CD4-positive, CD25-positive, alpha-beta regulatory T cell (primary cell): ENCODE data around the gene ZFX. TPM values are rescaled to one million over a fixed set of nuclear protein-coding genes. Genes with fewer than 3 reads are reported as not detected.
A peak's percentile ranks its signal among the peaks of the same experiment; 100 is the strongest.

Experiments
- ATAC-seq, 2 donors: fragments of 150-1000 bp; cut with Tn5 transposase; one replicate each; pipeline ENCODE4 v1.10.0; 2021; ENCODE audit warnings: low read depth in 2 of 2, moderate number of reproducible peaks in 2 of 2, moderate library complexity in 1 of 2
- DNase-seq, 3 donors: peaks; one replicate each; pipeline versions ENCODE4 v3.0.0 to v3.0.0-alpha.2; 2012 to 2022; ENCODE audit warnings: mixed read lengths in 1 of 3
- H3K27ac ChIP-seq: one replicate; pipeline ENCODE4 v1.7.0; 2013; ENCODE audit warnings: mild to moderate bottlenecking, low read length; ENCODE audit not compliant: insufficient read depth, poor library complexity, severe bottlenecking
- H3K27me3 ChIP-seq: one replicate; pipeline ENCODE4 v1.7.0; 2013; ENCODE audit warnings: low read length; ENCODE audit not compliant: control insufficient read depth, insufficient read depth
- H3K36me3 ChIP-seq: one replicate; pipeline ENCODE4 v1.7.0; 2013; ENCODE audit warnings: mild to moderate bottlenecking, low read length, moderate library complexity; ENCODE audit not compliant: control insufficient read depth, insufficient read depth
- H3K4me1 ChIP-seq: 2 replicates; pipeline ENCODE4 v1.7.0; 2013; ENCODE audit warnings: mild to moderate bottlenecking, low read length; ENCODE audit not compliant: insufficient read depth, control insufficient read depth, poor library complexity, severe bottlenecking
- H3K4me3 ChIP-seq: one replicate; pipeline ENCODE4 v1.7.0; 2013; ENCODE audit warnings: low read depth, mild to moderate bottlenecking, low read length, moderate library complexity
- H3K9me3 ChIP-seq, 2 experiments: 1 replicate in 1 of 2; 2 replicates in 1 of 2; pipeline ENCODE4 v1.7.0; 2013; ENCODE audit warnings: low read length in 2 of 2, mild to moderate bottlenecking in 1 of 2, moderate library complexity in 1 of 2; ENCODE audit not compliant: control insufficient read depth in 2 of 2
- H3K27ac Mint-ChIP-seq, 3 donors: one replicate each; pipeline ENCODE4 v1.8.0; 2020 to 2022; ENCODE audit warnings: mild to moderate bottlenecking in 3 of 3, mixed read lengths in 3 of 3, moderate library complexity in 2 of 3
- H3K27me3 Mint-ChIP-seq: one replicate; pipeline ENCODE4 v1.8.0; 2022; ENCODE audit warnings: mild to moderate bottlenecking, mixed read lengths
- H3K36me3 Mint-ChIP-seq: one replicate; pipeline ENCODE4 v1.8.0; 2020; ENCODE audit warnings: mixed read lengths
- H3K4me1 Mint-ChIP-seq, 4 donors: one replicate each; pipeline ENCODE4 v1.8.0; 2020 to 2022; ENCODE audit warnings: mixed read lengths in 4 of 4, mild to moderate bottlenecking in 1 of 4
- H3K4me3 Mint-ChIP-seq, 4 donors: one replicate each; pipeline ENCODE4 v1.8.0; 2020 to 2022; ENCODE audit warnings: mild to moderate bottlenecking in 4 of 4, mixed read lengths in 4 of 4, moderate library complexity in 3 of 4
- H3K9me3 Mint-ChIP-seq, 7 donors: one replicate each; pipeline ENCODE4 v1.8.0; 2020 to 2022; ENCODE audit warnings: mixed read lengths in 7 of 7, mild to moderate bottlenecking in 3 of 7, moderate library complexity in 2 of 7
- polyA plus RNA-seq, 4 donors: library from polyadenylated mRNA; unstranded; fragments of 300-500 nt; fragmentation: Illumina TruSeq; gene quantifications; one replicate each; pipeline ENCODE4 v1.2.3, GENCODE V29; 2021
- total RNA-seq: library from RNA; stranded (reverse); gene quantifications from one replicate; pipeline ENCODE4 v1.2.3, GENCODE V29; 2022

Gene ZFX
- total and polyA plus RNA-seq, 5 donors from 2014 or later = 20.4 to 104 (median 39.2) TPM

- no peaks in the 10 kb centered on the region for H3K9me3 Mint-ChIP-seq
- peaks cover 25% of the 10 kb centered on the region for H3K4me1 ChIP-seq
- H3K4me1 Mint-ChIP-seq = peaks cover 19 to 51% (median 27%) of the 10 kb centered on the region in 4 donors
- H3K27ac ChIP-seq = peak overlapping the region; percentile 51
- peaks cover 3% of the 10 kb centered on the region for H3K36me3 Mint-ChIP-seq
- no peak for DNase-seq
- ATAC-seq = no peak
- no peaks in the 10 kb centered on the region for H3K36me3 ChIP-seq
- no peak overlapping the region for H3K4me3 ChIP-seq
- H3K27ac Mint-ChIP-seq = peak overlapping the region in 1 of 3 donors; percentile 93
- no peaks in the 10 kb centered on the region for H3K9me3 ChIP-seq
- H3K27me3 Mint-ChIP-seq = no peaks in the 10 kb centered on the region
- H3K4me3 Mint-ChIP-seq = peak overlapping the region in 3 of 4 donors; percentile 47 to 89 (median 70)
- no peaks in the 10 kb centered on the region for H3K27me3 ChIP-seq
These were observed 2.4 kb upstream of the ZFX start for GRCh38 chrX:24147165-24147564.

GRCh38 chrX:24148121-24148520 lies 1.4 kb upstream of the ZFX start:
- Histone ChIP-seq H3K4me1 (peaks cover 34% of the 10 kb centered on the region), H3K4me3 (peak overlapping the region; percentile 77), H3K9me3 (no peaks in the 10 kb centered on the region), H3K36me3 (no peaks in the 10 kb centered on the region), H3K27me3 (no peaks in the 10 kb centered on the region), H3K27ac (peak overlapping the region; percentile 94)
- Mint-ChIP-seq H3K27ac (peak overlapping the region; percentile 93 to 96 (median 96)), H3K4me1 (peaks cover 26 to 61% (median 36%) of the 10 kb centered on the region in 4 donors), H3K36me3 (peaks cover 10% of the 10 kb centered on the region), H3K4me3 (peak overlapping the region; percentile 87 to 91 (median 90)), H3K9me3 (no peaks in the 10 kb centered on the region), H3K27me3 (no peaks in the 10 kb centered on the region)
- ATAC-seq (no peak), DNase-seq (peak in 2 of 3 donors; percentile 36 to 71)

- no peaks in the 10 kb centered on the region for H3K36me3 ChIP-seq
- Mint-ChIP-seq H3K4me3 (peak overlapping the region; percentile 87 to 92 (median 90)), H3K27me3 (no peaks in the 10 kb centered on the region), H3K27ac (peak overlapping the region; percentile 93 to 96 (median 96)), H3K36me3 (peaks cover 12% of the 10 kb centered on the region), H3K4me1 (peaks cover 32 to 67% (median 42%) of the 10 kb centered on the region in 4 donors), H3K9me3 (no peaks in the 10 kb centered on the region)
- H3K27me3 ChIP-seq = no peaks in the 10 kb centered on the region
- DNase-seq (peak; percentile 7 to 61 (median 12)), ATAC-seq (no peak)
- H3K4me3 ChIP-seq = peak overlapping the region; percentile 77
- peak overlapping the region; percentile 94 for H3K27ac ChIP-seq
- H3K9me3 ChIP-seq = no peaks in the 10 kb centered on the region
- H3K4me1 ChIP-seq = peaks cover 40% of the 10 kb centered on the region
These were observed 786 bp upstream of the ZFX start for GRCh38 chrX:24148535-24149350.

- Mint-ChIP-seq H3K9me3 (no peaks in the 10 kb centered on the region), H3K4me3 (peak overlapping the region; percentile 90 to 96 (median 93)), H3K27ac (peak overlapping the region; percentile 92 to 98 (median 96)), H3K27me3 (no peaks in the 10 kb centered on the region), H3K36me3 (peaks cover 12% of the 10 kb centered on the region), H3K4me1 (peaks cover 28 to 77% (median 46%) of the 10 kb centered on the region in 4 donors)
- ATAC-seq (peak; percentile 82 to 86), DNase-seq (peak; percentile 80 to 94 (median 93))
- Histone ChIP-seq H3K27me3 (no peaks in the 10 kb centered on the region), H3K9me3 (no peaks in the 10 kb centered on the region), H3K27ac (peak overlapping the region; percentile 94), H3K4me3 (peak overlapping the region; percentile 91), H3K36me3 (no peaks in the 10 kb centered on the region), H3K4me1 (peaks cover 52% of the 10 kb centered on the region)
These were observed 692 bp downstream of the ZFX start for GRCh38 chrX:24150051-24150790.

- peaks cover 3% of the 10 kb centered on the region for H3K36me3 ChIP-seq
- Mint-ChIP-seq H3K4me1 (peaks cover 31 to 75% (median 45%) of the 10 kb centered on the region in 4 donors), H3K27me3 (no peaks in the 10 kb centered on the region), H3K4me3 (peak overlapping the region; percentile 90 to 96 (median 93)), H3K36me3 (peaks cover 12% of the 10 kb centered on the region), H3K9me3 (no peaks in the 10 kb centered on the region), H3K27ac (peak overlapping the region; percentile 92 to 98 (median 96))
- DNase-seq = peak in 1 of 3 donors; percentile 34
- no peaks in the 10 kb centered on the region for H3K9me3 ChIP-seq
- peak overlapping the region; percentile 94 for H3K27ac ChIP-seq
- peaks cover 58% of the 10 kb centered on the region for H3K4me1 ChIP-seq
- ATAC-seq = no peak
- peak overlapping the region; percentile 91 for H3K4me3 ChIP-seq
- no peaks in the 10 kb centered on the region for H3K27me3 ChIP-seq
These were observed 1.4 kb downstream of the ZFX start for GRCh38 chrX:24150898-24151297.

GRCh38 chrX:24151513-24151912 lies 2.0 kb downstream of the ZFX start:
- peak overlapping the region; percentile 92 to 98 (median 96) for H3K27ac Mint-ChIP-seq
- Histone ChIP-seq H3K36me3 (peaks cover 3% of the 10 kb centered on the region), H3K9me3 (no peaks in the 10 kb centered on the region), H3K4me3 (peak overlapping the region; percentile 91), H3K27ac (peak overlapping the region; percentile 94), H3K27me3 (no peaks in the 10 kb centered on the region), H3K4me1 (peaks cover 63% of the 10 kb centered on the region)
- no peak for ATAC-seq
- H3K36me3 Mint-ChIP-seq = peaks cover 12% of the 10 kb centered on the region
- H3K4me3 Mint-ChIP-seq = peak overlapping the region; percentile 90 to 96 (median 93)
- no peaks in the 10 kb centered on the region for H3K27me3 Mint-ChIP-seq
- no peaks in the 10 kb centered on the region for H3K9me3 Mint-ChIP-seq
- no peak for DNase-seq
- peaks cover 36 to 78% (median 51%) of the 10 kb centered on the region in 4 donors for H3K4me1 Mint-ChIP-seq

GRCh38 chrX:24153178-24153795 lies 3.8 kb downstream of the ZFX start:
- ATAC-seq = no peak
- Mint-ChIP-seq H3K4me1 (peaks cover 39 to 81% (median 56%) of the 10 kb centered on the region in 4 donors), H3K27ac (peak overlapping the region; percentile 60 to 97 (median 96)), H3K27me3 (no peaks in the 10 kb centered on the region), H3K9me3 (no peaks in the 10 kb centered on the region), H3K36me3 (peaks cover 15% of the 10 kb centered on the region), H3K4me3 (peak overlapping the region; percentile 87 to 95 (median 90))
- Histone ChIP-seq H3K9me3 (no peaks in the 10 kb centered on the region), H3K27ac (peak overlapping the region; percentile 41), H3K27me3 (no peaks in the 10 kb centered on the region), H3K4me1 (peaks cover 70% of the 10 kb centered on the region), H3K4me3 (peak overlapping the region; percentile 65), H3K36me3 (peaks cover 3% of the 10 kb centered on the region)
- DNase-seq = peak in 2 of 3 donors; percentile 1 to 46
